ENCODE data around the gene PDE7B.

DNA sequence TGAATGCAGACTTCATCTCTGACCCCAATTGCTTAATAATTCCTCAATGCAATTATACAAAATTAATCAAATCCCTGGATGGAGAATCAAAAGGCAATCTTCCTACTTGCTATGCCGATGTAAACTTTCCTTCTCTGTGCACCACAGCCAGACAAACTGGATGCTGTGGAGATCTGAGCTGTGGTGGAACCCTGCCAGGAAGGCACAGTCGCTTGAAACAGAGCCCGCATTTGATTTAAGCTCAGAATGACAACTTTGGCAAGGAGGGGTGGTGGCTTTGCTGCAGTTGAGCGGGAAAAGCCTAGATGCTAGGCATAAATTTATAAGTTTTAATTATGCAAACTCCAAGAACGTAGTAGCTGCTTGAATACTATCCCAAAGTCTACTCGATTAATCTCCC lies 207.8 kb downstream of the PDE7B start:
- TF ChIP-seq POLR2A (IDR thresholded peaks at IDR 0.05): no peak
- TF ChIP-seq, protein P1, sequence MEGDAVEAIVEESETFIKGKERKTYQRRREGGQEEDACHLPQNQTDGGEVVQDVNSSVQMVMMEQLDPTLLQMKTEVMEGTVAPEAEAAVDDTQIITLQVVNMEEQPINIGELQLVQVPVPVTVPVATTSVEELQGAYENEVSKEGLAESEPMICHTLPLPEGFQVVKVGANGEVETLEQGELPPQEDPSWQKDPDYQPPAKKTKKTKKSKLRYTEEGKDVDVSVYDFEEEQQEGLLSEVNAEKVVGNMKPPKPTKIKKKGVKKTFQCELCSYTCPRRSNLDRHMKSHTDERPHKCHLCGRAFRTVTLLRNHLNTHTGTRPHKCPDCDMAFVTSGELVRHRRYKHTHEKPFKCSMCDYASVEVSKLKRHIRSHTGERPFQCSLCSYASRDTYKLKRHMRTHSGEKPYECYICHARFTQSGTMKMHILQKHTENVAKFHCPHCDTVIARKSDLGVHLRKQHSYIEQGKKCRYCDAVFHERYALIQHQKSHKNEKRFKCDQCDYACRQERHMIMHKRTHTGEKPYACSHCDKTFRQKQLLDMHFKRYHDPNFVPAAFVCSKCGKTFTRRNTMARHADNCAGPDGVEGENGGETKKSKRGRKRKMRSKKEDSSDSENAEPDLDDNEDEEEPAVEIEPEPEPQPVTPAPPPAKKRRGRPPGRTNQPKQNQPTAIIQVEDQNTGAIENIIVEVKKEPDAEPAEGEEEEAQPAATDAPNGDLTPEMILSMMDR (IDR thresholded peaks at IDR 0.05): no peak

All from uterus (tissue), 2 donors.